Measurements from ENCODE around the gene ALPK1.

The ALPK1 gene

GRCh38 chr4:112296949-112297880 is at the start of gene ALPK1:
Gene ALPK1, plus strand, starts transcription at chr4:112297369.
- peak within 1 kb of the TSS; percentile 60 for H3K4me3 ChIP-seq (ENCODE audit: low read length)
- peak within 1 kb of the TSS; percentile 47; the same call in 1 of the 2 replicates for H3K27ac ChIP-seq (ENCODE audit: low read length)
- peak within 1 kb of the TSS; percentile 89 for H3K4me2 ChIP-seq (ENCODE audit: low read depth, low read length)
- DNase-seq, result peak; percentile 62
- H4K20me1 ChIP-seq (ENCODE audit: insufficient read depth, low read length), result no peaks in the 10 kb centered on the region
- no peaks in the 10 kb centered on the region for H3K9me2 ChIP-seq (replicated peaks; ENCODE audit: insufficient read depth, low read length)
- H3K79me2 ChIP-seq (ENCODE audit: low read length), result no peaks in the 10 kb centered on the region
- peak within 1 kb of the TSS; percentile 85 for H2AFZ ChIP-seq (ENCODE audit: low read length)
- no peaks in the 10 kb centered on the region for H3K27me3 ChIP-seq (replicated peaks; ENCODE audit: insufficient read depth, low read length)
- H3K4me1 ChIP-seq (ENCODE audit: low read length), result peaks cover 13% of the 10 kb centered on the region; the same call in 1 of the 2 replicates
- peak within 1 kb of the TSS; percentile 39; the same call in 1 of the 2 replicates for H3K9ac ChIP-seq (ENCODE audit: low read length)
- no peaks in the 10 kb centered on the region for H3K36me3 ChIP-seq (replicated peaks; ENCODE audit: insufficient read depth, low read length)
- TF ChIP-seq EZH2 (optimal IDR thresholded peaks at IDR 0.05; ENCODE audit: low read depth, low read length), result no peak
- TF ChIP-seq CTCF (IDR thresholded peaks at IDR 0.05; ENCODE audit: low read length), result no peak
- no peak for TF ChIP-seq EZH2phosphoT487 (IDR thresholded peaks at IDR 0.05; ENCODE audit: low read length)
- H3F3A ChIP-seq (ENCODE audit: insufficient read depth, low read length), result peaks cover 11% of the 10 kb centered on the region
- H3K9me3 ChIP-seq (replicated peaks; ENCODE audit: insufficient read depth, low read length), result no peaks in the 10 kb centered on the region

- H3K36me3 ChIP-seq (replicated peaks; ENCODE audit: insufficient read depth, low read length), result no peaks in the 10 kb centered on the region; the same call in 1 of the 2 replicates
- H3K27ac ChIP-seq (ENCODE audit: low read length), result no peak overlapping the region
- no peak overlapping the region for H3K4me3 ChIP-seq (ENCODE audit: low read length)
- H3K4me2 ChIP-seq (ENCODE audit: low read depth, low read length), result no peak overlapping the region
- H3K9me3 ChIP-seq (replicated peaks; ENCODE audit: insufficient read depth, low read length), result no peaks in the 10 kb centered on the region
- H3F3A ChIP-seq (ENCODE audit: insufficient read depth, low read length), result no peaks in the 10 kb centered on the region; the same call in 1 of the 2 replicates
- no peak overlapping the region for H2AFZ ChIP-seq (ENCODE audit: low read length)
- no peaks in the 10 kb centered on the region for H3K27me3 ChIP-seq (replicated peaks; ENCODE audit: insufficient read depth, low read length)
- H3K79me2 ChIP-seq (ENCODE audit: low read length), result no peaks in the 10 kb centered on the region
- H4K20me1 ChIP-seq (ENCODE audit: insufficient read depth, low read length), result no peaks in the 10 kb centered on the region
- no peak for DNase-seq
- no peaks in the 10 kb centered on the region for H3K9me2 ChIP-seq (replicated peaks; ENCODE audit: insufficient read depth, low read length)
- H3K9ac ChIP-seq (ENCODE audit: low read length), result no peak overlapping the region
- TF ChIP-seq CTCF (IDR thresholded peaks at IDR 0.05; ENCODE audit: low read length), result no peak
- TF ChIP-seq EZH2 (optimal IDR thresholded peaks at IDR 0.05; ENCODE audit: low read depth, low read length), result no peak
- TF ChIP-seq EZH2phosphoT487 (IDR thresholded peaks at IDR 0.05; ENCODE audit: low read length), result no peak
- H3K4me1 ChIP-seq (ENCODE audit: low read length), result no peaks in the 10 kb centered on the region
Observed at GRCh38 chr4:112251019-112251643, 46.0 kb upstream of the ALPK1 start.

GRCh38 chr4:112252234-112252633 is 44.9 kb upstream of the ALPK1 start:
- no peak overlapping the region for H3K27ac ChIP-seq (ENCODE audit: low read length)
- H3K4me3 ChIP-seq (ENCODE audit: low read length), result no peak overlapping the region
- no peaks in the 10 kb centered on the region for H3K9me3 ChIP-seq (replicated peaks; ENCODE audit: insufficient read depth, low read length)
- no peaks in the 10 kb centered on the region; the same call in 1 of the 2 replicates for H3F3A ChIP-seq (ENCODE audit: insufficient read depth, low read length)
- H3K9me2 ChIP-seq (replicated peaks; ENCODE audit: insufficient read depth, low read length), result no peaks in the 10 kb centered on the region
- no peaks in the 10 kb centered on the region for H3K4me1 ChIP-seq (ENCODE audit: low read length)
- H2AFZ ChIP-seq (ENCODE audit: low read length), result no peak overlapping the region
- H3K9ac ChIP-seq (ENCODE audit: low read length), result no peak overlapping the region
- TF ChIP-seq EZH2phosphoT487 (IDR thresholded peaks at IDR 0.05; ENCODE audit: low read length) (no peak), EZH2 (optimal IDR thresholded peaks at IDR 0.05; ENCODE audit: low read depth, low read length) (no peak), CTCF (IDR thresholded peaks at IDR 0.05; ENCODE audit: low read length) (no peak)
- H3K36me3 ChIP-seq (replicated peaks; ENCODE audit: insufficient read depth, low read length), result no peaks in the 10 kb centered on the region; the same call in 1 of the 2 replicates
- H4K20me1 ChIP-seq (ENCODE audit: insufficient read depth, low read length), result no peaks in the 10 kb centered on the region
- H3K79me2 ChIP-seq (ENCODE audit: low read length), result no peaks in the 10 kb centered on the region
- no peak for DNase-seq
- H3K27me3 ChIP-seq (replicated peaks; ENCODE audit: insufficient read depth, low read length), result no peaks in the 10 kb centered on the region
- H3K4me2 ChIP-seq (ENCODE audit: low read depth, low read length), result no peak overlapping the region
